AG10803 (cell line): Measurements from ENCODE around the gene FCRL6.

Experiments used
- DNase-seq: peaks from one replicate; pipeline ENCODE4 v3.0.0; 2010; ENCODE audit warnings: low read depth
- H3K4me3 ChIP-seq: 2 replicates; pipeline ENCODE4 v1.5.1; 2011; ENCODE audit warnings: mild to moderate bottlenecking, low read length, control low read depth
- CTCF ChIP-seq: conservative IDR thresholded peaks from 2 replicates; pipeline ENCODE4 v1.5.1; 2011; ENCODE audit warnings: mild to moderate bottlenecking, low read length, control low read depth, inconsistent platforms

Gene FCRL6

GRCh38 chr1:159799446-159799985, 2.6 kb upstream of the FCRL6 start:
- no peak for TF ChIP-seq CTCF
- no peak overlapping the region for H3K4me3 ChIP-seq
- DNase-seq, result peak; percentile 29

GRCh38 chr1:159800177-159800930, 1.8 kb upstream of the FCRL6 start:
- TF ChIP-seq CTCF, result no peak
- DNase-seq, result no peak
- H3K4me3 ChIP-seq, result no peak overlapping the region

GRCh38 chr1:159803956-159804689, 2.0 kb downstream of the FCRL6 start:
- H3K4me3 ChIP-seq, result no peak overlapping the region
- no peak for DNase-seq
- no peak for TF ChIP-seq CTCF

- no peak for TF ChIP-seq CTCF
- no peak overlapping the region for H3K4me3 ChIP-seq
- DNase-seq, result no peak
Observed at GRCh38 chr1:159804924-159805323, 2.8 kb downstream of the FCRL6 start.

GRCh38 chr1:159815926-159816325, 13.8 kb downstream of the FCRL6 start:
- no peak for TF ChIP-seq CTCF
- no peak for DNase-seq
- H3K4me3 ChIP-seq, result no peak overlapping the region

GRCh38 chr1:159817276-159818041, 15.3 kb downstream of the FCRL6 start:
- H3K4me3 ChIP-seq, result no peak overlapping the region

More at GRCh38 chr1:159817276-159818041, 15.3 kb downstream of the FCRL6 start:
- no peak for TF ChIP-seq CTCF
- no peak for DNase-seq
